Activated naive CD8-positive, alpha-beta T cell (primary cell): ENCODE measurements around the gene IL6ST.

ENCODE experiments used
- H3K27ac Mint-ChIP-seq: one replicate; pipeline ENCODE4 v1.8.0; 2021; ENCODE audit warnings: mixed read lengths
- H3K27me3 Mint-ChIP-seq: one replicate; pipeline ENCODE4 v1.8.0; 2021; ENCODE audit warnings: mixed read lengths
- H3K36me3 Mint-ChIP-seq: one replicate; pipeline ENCODE4 v1.8.0; 2021; ENCODE audit warnings: mixed read lengths
- H3K4me1 Mint-ChIP-seq: one replicate; pipeline ENCODE4 v1.8.0; 2021; ENCODE audit warnings: low read depth, mixed read lengths
- H3K4me3 Mint-ChIP-seq: one replicate; pipeline ENCODE4 v1.8.0; 2021; ENCODE audit warnings: mild to moderate bottlenecking, mixed read lengths
- H3K9me3 Mint-ChIP-seq: one replicate; pipeline ENCODE4 v1.8.0; 2021; ENCODE audit warnings: low read depth, mixed read lengths

IL6ST gene

DNA sequence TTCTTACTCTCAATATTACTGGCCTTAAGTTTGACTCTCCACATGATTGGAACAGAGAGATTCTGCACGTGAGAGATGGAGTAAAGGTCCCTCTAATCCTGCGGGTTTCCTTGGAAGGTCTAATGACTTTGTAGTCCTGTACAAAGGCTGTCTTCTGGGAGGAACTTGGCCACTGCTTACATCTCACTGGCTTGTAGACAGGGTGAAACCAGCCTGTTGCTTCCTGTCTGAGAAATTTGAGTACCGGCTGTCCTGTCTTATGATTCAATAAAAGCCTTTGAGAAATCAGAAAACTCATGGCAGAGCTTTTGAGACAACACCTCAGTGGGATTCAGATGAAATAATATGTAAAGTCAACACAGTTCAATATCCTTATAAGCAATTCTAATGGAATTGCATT lies 100.6 kb downstream of the IL6ST start:
- H3K36me3 Mint-ChIP-seq: peaks cover 2% of the 10 kb centered on the region
- no peak overlapping the region for H3K27ac Mint-ChIP-seq
- no peaks in the 10 kb centered on the region for H3K9me3 Mint-ChIP-seq
- H3K4me3 Mint-ChIP-seq: no peak overlapping the region
- no peaks in the 10 kb centered on the region for H3K4me1 Mint-ChIP-seq
- H3K27me3 Mint-ChIP-seq: peaks cover 2% of the 10 kb centered on the region

DNA sequence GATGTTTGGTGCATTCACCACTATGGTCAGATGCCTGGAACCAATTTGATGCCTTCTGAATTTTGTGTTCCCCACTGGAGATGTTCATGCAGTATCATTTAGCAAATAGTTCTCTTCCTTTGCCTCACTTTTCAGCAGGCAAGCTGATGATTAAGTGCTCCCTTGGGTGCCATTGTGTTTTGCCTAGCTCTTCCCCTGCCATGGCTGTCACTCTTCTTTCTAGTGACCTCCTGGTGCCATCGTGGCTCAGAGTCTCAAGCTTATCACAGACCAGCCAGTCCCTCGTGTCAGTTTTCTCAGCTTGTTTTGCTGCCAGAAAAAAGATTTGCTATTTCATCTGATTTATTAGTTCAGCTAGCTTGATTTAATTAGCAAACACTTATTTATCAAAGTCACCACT lies 102.3 kb downstream of the IL6ST start:
- peaks cover 2% of the 10 kb centered on the region for H3K36me3 Mint-ChIP-seq
- peaks cover 1% of the 10 kb centered on the region for H3K27me3 Mint-ChIP-seq
- no peak overlapping the region for H3K4me3 Mint-ChIP-seq
- no peak overlapping the region for H3K27ac Mint-ChIP-seq
- H3K9me3 Mint-ChIP-seq: no peaks in the 10 kb centered on the region
- H3K4me1 Mint-ChIP-seq: peaks cover 4% of the 10 kb centered on the region

DNA sequence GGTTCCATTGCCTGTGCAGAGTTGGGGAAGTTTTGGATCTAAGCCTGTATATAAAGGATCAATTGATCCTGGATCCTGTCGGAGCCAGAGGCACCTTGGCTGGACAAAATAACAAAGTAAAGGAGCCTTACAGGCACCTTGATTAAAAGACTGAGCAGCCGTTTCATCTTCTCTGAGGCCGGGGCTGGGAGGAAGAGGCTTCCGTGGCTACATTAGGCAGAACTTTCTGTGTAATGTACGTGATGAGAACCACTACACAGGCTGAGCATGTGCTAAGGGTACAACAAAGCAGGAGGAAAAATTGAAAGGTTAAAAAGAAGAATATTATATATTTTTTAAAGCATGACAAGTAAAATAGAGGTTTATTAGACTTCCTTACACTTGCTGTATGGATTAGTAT lies 106.6 kb downstream of the IL6ST start:
- peaks cover 2% of the 10 kb centered on the region for H3K36me3 Mint-ChIP-seq

DNA sequence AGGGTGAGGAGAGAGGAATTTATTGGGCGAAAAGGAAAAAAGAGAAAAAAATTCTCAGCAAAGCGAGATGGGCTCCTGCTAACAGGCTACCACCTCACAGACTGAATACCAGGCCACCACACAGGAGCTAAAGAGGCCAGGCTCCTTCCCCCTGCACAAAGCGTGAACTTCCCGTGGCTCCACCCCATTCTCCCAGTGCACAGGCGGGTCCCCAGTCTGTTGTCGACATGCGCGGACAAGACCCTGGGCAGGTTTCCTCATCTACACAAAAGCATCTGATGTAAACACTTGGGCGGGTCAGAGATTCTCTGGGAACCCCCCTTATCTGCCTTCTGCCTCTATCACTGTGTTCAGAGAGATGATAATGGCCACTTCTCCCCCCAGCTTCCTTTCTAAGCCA lies 109.4 kb downstream of the IL6ST start:
- H3K27ac Mint-ChIP-seq: no peak overlapping the region
- H3K36me3 Mint-ChIP-seq: no peaks in the 10 kb centered on the region
- H3K4me1 Mint-ChIP-seq: peaks cover 4% of the 10 kb centered on the region
- no peak overlapping the region for H3K4me3 Mint-ChIP-seq
- H3K9me3 Mint-ChIP-seq: no peaks in the 10 kb centered on the region
- H3K27me3 Mint-ChIP-seq: no peaks in the 10 kb centered on the region

More for the DNA sequence above, 106.6 kb downstream of the IL6ST start:
- Mint-ChIP-seq H3K9me3 (no peaks in the 10 kb centered on the region), H3K4me1 (peaks cover 4% of the 10 kb centered on the region), H3K27me3 (no peaks in the 10 kb centered on the region), H3K27ac (peak overlapping the region; percentile 37), H3K4me3 (no peak overlapping the region)
